Stimulated activated naive CD8-positive, alpha-beta T cell treated with anti-CD3 and anti-CD28 coated beads, Interleukin-15, amount 100 ng/mL, for 72 hours (primary cell): ENCODE data around the gene CA10.

Source experiments
- ATAC-seq: fragments of 150-1000 bp; cut with Tn5 transposase; 2 replicates; pipeline ENCODE4 v1.10.0; 2021; ENCODE audit warnings: mild to moderate bottlenecking, moderate library complexity
- DNase-seq, 2 donors: peaks; one replicate each; pipeline ENCODE4 v3.0.0; 2021 to 2022
- H3K27ac Mint-ChIP-seq, 2 donors: one replicate each; pipeline ENCODE4 v1.8.0; 2022; ENCODE audit warnings: mild to moderate bottlenecking in 2 of 2, mixed read lengths in 2 of 2, moderate library complexity in 2 of 2
- H3K27me3 Mint-ChIP-seq: one replicate; pipeline ENCODE4 v1.8.0; 2022; ENCODE audit warnings: mixed read lengths
- H3K4me1 Mint-ChIP-seq: one replicate; pipeline ENCODE4 v1.8.0; 2022; ENCODE audit warnings: mild to moderate bottlenecking, mixed read lengths
- H3K4me3 Mint-ChIP-seq, 2 donors: one replicate each; pipeline ENCODE4 v1.8.0; 2022; ENCODE audit warnings: mild to moderate bottlenecking in 2 of 2, mixed read lengths in 2 of 2, moderate library complexity in 1 of 2
- H3K9me3 Mint-ChIP-seq, 2 donors: one replicate each; pipeline ENCODE4 v1.8.0; 2022; ENCODE audit warnings: mixed read lengths in 2 of 2

The CA10 gene

DNA sequence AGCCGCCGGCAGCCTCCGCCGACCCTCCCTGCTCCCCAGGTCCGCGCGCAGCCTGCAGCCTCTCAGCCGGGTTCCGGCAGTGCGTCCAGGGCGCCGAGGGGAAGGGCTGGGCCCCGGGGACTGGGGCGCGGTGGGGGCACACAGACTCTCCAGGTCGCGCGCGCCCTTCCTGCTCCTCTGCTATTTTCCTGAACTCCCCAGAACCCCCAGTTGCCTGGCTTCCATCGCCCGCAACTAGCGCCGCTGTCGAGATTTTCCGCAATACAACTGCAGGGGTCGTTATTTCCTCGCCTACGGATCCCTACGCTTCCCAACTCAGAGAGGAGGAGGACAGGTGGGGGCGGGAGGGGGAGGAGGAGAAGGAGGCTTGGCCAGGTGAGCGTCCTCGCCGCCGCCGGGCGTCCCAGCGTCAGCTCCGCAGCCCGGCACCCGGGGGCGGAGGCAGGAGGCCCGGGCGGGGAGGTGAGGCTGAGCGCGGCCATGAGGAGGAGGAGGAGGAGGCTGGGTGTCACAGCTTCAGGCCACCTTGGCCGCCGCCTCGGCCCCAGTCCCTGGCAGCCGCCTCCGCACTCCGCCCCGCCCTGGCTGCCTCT lies at the start of gene CA10:
Gene CA10, minus strand, starts transcription at position 265 of the 593 bp plus-strand sequence.
- peaks cover 68% of the 10 kb centered on the region for H3K27me3 Mint-ChIP-seq

GRCh38 chr17:52207796-52208195 lies 49.3 kb upstream of the CA10 start:
- ATAC-seq, result no peak
- Mint-ChIP-seq H3K27ac (no peak overlapping the region), H3K4me3 (no peak overlapping the region), H3K4me1 (no peaks in the 10 kb centered on the region), H3K9me3 (peaks cover 0 to 6% of the 10 kb centered on the region in 2 donors), H3K27me3 (no peaks in the 10 kb centered on the region)
- DNase-seq, result no peak

More for the DNA sequence above, at the start of gene CA10:
- Mint-ChIP-seq H3K9me3 (peaks cover 6 to 12% of the 10 kb centered on the region in 2 donors), H3K4me1 (peaks cover 11% of the 10 kb centered on the region), H3K4me3 (peak within 1 kb of the TSS in 1 of 2 donors; percentile 44), H3K27ac (no peak within 1 kb of the TSS)
- ATAC-seq (no peak), DNase-seq (no peak)

DNA sequence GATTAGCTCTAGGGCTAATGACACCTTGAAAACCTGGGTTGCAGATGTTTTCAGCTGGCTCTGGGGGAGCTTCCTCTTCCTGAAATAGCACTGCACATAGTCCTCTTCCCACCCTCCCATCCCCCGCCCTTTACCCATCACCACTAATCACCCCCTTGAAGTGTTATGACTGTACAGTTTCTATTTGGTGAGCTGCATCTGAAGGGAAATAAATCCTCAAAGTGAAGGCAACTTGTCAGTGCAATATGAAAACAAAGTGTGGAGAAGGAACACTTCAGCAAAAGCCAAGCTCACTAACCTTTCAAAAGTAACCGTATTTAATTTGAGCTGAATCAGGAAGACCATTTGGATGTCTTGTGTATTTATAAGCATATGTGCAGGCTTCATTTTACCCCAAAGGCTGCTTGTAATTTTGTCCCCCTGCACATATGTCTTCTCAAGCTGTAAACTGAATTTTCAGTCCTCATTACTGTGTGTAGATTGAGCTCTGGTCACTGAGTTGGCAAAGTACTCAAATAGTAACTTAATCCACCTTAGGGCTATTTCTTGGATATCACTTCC lies 44.1 kb upstream of the CA10 start:
- H3K9me3 Mint-ChIP-seq, result peaks cover 0 to 8% of the 10 kb centered on the region in 2 donors
- no peak overlapping the region for H3K27ac Mint-ChIP-seq
- no peaks in the 10 kb centered on the region for H3K4me1 Mint-ChIP-seq
- no peak for DNase-seq
- H3K4me3 Mint-ChIP-seq, result no peak overlapping the region
- H3K27me3 Mint-ChIP-seq, result no peaks in the 10 kb centered on the region
- no peak for ATAC-seq

- H3K4me1 Mint-ChIP-seq, result no peaks in the 10 kb centered on the region
- ATAC-seq, result no peak
- H3K9me3 Mint-ChIP-seq, result peaks cover 0 to 8% of the 10 kb centered on the region in 2 donors
- no peak overlapping the region for H3K27ac Mint-ChIP-seq
- no peak overlapping the region for H3K4me3 Mint-ChIP-seq
- no peaks in the 10 kb centered on the region for H3K27me3 Mint-ChIP-seq
- DNase-seq, result no peak
Measured at GRCh38 chr17:52201767-52202519, 43.4 kb upstream of the CA10 start.

GRCh38 chr17:52191491-52191890 lies 33.0 kb upstream of the CA10 start:
- no peak overlapping the region for H3K27ac Mint-ChIP-seq
- DNase-seq (no peak), ATAC-seq (no peak)
- H3K9me3 Mint-ChIP-seq, result no peaks in the 10 kb centered on the region
- no peaks in the 10 kb centered on the region for H3K27me3 Mint-ChIP-seq
- no peaks in the 10 kb centered on the region for H3K4me1 Mint-ChIP-seq
- no peak overlapping the region for H3K4me3 Mint-ChIP-seq

- no peaks in the 10 kb centered on the region for H3K27me3 Mint-ChIP-seq
- ATAC-seq (no peak), DNase-seq (no peak)
- H3K27ac Mint-ChIP-seq, result no peak overlapping the region
- H3K9me3 Mint-ChIP-seq, result no peaks in the 10 kb centered on the region
- H3K4me3 Mint-ChIP-seq, result no peak overlapping the region
- no peaks in the 10 kb centered on the region for H3K4me1 Mint-ChIP-seq
Measured at GRCh38 chr17:52181782-52182181, 23.3 kb upstream of the CA10 start.

- H3K4me1 Mint-ChIP-seq, result no peaks in the 10 kb centered on the region
- no peak overlapping the region for H3K27ac Mint-ChIP-seq
- DNase-seq, result no peak
Measured at GRCh38 chr17:52178012-52178411, 19.5 kb upstream of the CA10 start.

GRCh38 chr17:52170963-52171572 lies 12.6 kb upstream of the CA10 start:
- peak overlapping the region in 1 of 2 donors; percentile 59 for H3K27ac Mint-ChIP-seq
- H3K4me1 Mint-ChIP-seq, result no peaks in the 10 kb centered on the region
- DNase-seq (no peak), ATAC-seq (no peak)
- H3K9me3 Mint-ChIP-seq, result peaks cover 0 to 7% of the 10 kb centered on the region in 2 donors
- H3K4me3 Mint-ChIP-seq, result no peak overlapping the region
- H3K27me3 Mint-ChIP-seq, result no peaks in the 10 kb centered on the region

More at GRCh38 chr17:52178012-52178411, 19.5 kb upstream of the CA10 start:
- H3K4me3 Mint-ChIP-seq, result no peak overlapping the region
- no peaks in the 10 kb centered on the region for H3K27me3 Mint-ChIP-seq
- H3K9me3 Mint-ChIP-seq, result no peaks in the 10 kb centered on the region
- ATAC-seq, result no peak

DNA sequence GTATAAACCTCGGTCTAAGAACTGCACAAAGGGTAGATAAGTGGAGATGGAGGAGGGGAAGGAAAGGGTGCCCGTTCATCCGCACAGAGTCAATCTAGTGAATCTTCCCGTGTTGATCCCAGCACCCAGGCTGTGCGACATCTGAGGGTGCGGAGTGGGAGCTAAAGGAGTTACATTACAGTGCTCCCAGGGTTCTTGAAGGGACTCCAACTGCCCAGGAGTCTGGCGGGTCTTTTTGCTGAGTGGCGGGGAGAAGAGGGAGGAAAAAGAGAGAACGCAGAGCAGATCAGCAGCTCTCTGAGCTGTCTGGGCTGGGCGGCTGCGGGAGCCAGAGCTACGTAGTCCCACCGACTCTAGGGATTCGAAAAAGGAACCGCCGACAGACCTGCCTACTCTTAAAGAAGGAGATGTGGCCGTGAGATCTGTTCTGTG lies 1.6 kb upstream of the CA10 start:
- no peak overlapping the region for H3K4me3 Mint-ChIP-seq
- ATAC-seq, result no peak
- H3K9me3 Mint-ChIP-seq, result peaks cover 6 to 12% of the 10 kb centered on the region in 2 donors
- no peak overlapping the region for H3K27ac Mint-ChIP-seq
- H3K27me3 Mint-ChIP-seq, result peaks cover 61% of the 10 kb centered on the region
- peaks cover 11% of the 10 kb centered on the region for H3K4me1 Mint-ChIP-seq
- DNase-seq, result no peak

GRCh38 chr17:52159246-52160135 lies 977 bp upstream of the CA10 start:
- no peak for ATAC-seq
- Mint-ChIP-seq H3K4me1 (peaks cover 11% of the 10 kb centered on the region), H3K9me3 (peaks cover 6 to 12% of the 10 kb centered on the region in 2 donors), H3K27ac (no peak overlapping the region), H3K27me3 (peaks cover 65% of the 10 kb centered on the region), H3K4me3 (no peak overlapping the region)
- no peak for DNase-seq

GRCh38 chr17:52157603-52158449 lies 688 bp downstream of the CA10 start:
- H3K9me3 Mint-ChIP-seq, result peaks cover 6 to 12% of the 10 kb centered on the region in 2 donors
- no peak for DNase-seq
- H3K4me1 Mint-ChIP-seq, result peaks cover 11% of the 10 kb centered on the region
- no peak for ATAC-seq
- H3K4me3 Mint-ChIP-seq, result peak overlapping the region in 1 of 2 donors; percentile 44
- H3K27ac Mint-ChIP-seq, result no peak overlapping the region
- peaks cover 68% of the 10 kb centered on the region for H3K27me3 Mint-ChIP-seq

DNA sequence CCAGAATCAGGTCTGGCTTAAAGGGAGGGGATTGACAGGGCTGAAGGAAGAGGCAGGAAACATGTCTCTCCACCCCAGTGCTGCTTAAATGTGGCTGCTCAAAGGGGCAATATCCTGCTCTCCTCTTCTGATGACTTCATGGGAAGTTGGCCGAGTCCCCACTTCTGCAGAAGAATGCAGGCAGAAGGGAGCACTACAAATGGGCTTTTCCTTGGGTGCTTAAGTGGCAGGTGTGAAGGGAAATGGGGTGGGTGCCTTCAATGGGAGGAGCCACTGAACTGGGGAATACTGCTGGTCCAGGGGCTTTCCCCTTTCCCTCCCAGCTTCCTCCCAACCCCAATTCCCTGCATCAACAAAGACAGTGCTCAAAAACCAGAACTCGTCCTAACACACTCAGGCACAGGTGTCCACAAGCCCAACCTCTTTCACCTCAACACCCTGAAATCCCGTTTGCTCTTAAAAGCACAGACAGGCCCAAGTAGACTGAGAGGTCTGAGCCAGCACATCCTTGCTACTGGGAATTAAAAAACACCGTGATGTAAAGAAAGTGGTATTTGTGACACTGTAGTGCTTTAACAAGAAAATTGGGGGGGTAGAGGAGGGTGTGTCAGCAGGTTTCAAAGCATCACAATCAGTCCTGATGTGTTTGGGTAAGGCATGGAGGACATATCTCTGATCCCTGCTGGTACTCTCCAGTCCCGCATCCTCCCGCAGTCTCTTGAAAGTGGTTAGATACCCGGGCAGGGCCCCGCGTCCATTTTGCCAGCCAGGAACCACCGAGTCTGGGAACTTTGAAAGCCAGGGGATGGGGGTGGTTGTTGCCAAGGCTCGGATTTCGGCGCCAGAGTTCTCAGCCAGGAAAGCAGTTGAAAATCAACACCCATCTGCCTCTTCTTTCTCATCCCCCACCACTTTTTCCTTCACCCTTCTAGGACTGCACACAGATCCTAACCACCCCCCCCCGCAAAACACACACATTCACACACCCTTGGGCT lies 1.6 kb downstream of the CA10 start:
- peaks cover 0 to 12% of the 10 kb centered on the region in 2 donors for H3K9me3 Mint-ChIP-seq
- no peak overlapping the region for H3K27ac Mint-ChIP-seq
- no peak overlapping the region for H3K4me3 Mint-ChIP-seq
- DNase-seq (no peak), ATAC-seq (no peak)
- peaks cover 68% of the 10 kb centered on the region for H3K27me3 Mint-ChIP-seq
- H3K4me1 Mint-ChIP-seq, result peaks cover 11% of the 10 kb centered on the region

DNA sequence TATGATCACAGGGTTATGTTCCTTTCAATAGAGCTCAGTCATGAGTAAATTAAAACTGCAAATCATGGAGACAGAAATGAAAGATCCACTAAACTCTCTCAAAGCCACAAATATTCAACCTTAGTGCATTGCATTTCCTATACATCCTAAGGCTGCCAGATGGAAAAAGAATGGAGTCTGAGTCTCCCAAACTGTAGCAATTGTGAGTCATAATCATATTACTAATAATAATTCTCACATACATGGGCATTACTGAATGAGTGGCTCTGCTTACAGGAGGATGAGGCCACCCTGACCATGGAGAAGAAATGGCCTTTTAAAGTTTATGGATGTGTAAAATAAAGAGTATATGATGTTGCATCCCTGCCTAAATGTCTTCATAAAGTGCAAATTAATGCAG lies 3.2 kb downstream of the CA10 start:
- H3K27ac Mint-ChIP-seq, result no peak overlapping the region
- peaks cover 55% of the 10 kb centered on the region for H3K27me3 Mint-ChIP-seq
- ATAC-seq (no peak), DNase-seq (no peak)
- peaks cover 11% of the 10 kb centered on the region for H3K4me1 Mint-ChIP-seq
- H3K4me3 Mint-ChIP-seq, result no peak overlapping the region
- peaks cover 0 to 12% of the 10 kb centered on the region in 2 donors for H3K9me3 Mint-ChIP-seq
